ENCODE results near the gene PHF20.

DNA sequence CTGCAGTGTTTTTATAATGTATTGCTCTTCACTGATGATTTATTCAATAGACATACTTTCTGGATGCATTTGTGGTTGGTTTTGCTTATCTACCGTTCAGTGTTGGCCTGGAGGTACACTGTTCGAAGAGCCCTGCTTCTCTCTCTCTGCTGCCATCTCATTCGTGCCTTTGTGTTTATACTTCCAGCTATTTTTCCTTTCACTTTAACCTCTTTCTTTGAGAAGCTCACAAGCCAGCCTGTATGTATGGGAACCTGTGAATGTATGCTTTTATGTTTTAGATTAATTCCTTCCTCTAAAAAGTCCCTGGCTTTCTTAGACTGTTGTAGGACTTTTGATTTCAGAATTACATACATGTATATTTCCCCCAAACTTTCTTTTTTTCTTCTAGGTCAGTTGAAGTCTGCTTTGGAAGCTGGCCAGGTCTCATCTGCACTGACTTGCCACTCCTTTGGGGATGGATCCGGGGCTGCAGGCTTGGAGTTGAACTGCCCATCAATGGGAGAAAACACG lies 99.5 kb downstream of the PHF20 start:
- TF ChIP-seq, protein P1, sequence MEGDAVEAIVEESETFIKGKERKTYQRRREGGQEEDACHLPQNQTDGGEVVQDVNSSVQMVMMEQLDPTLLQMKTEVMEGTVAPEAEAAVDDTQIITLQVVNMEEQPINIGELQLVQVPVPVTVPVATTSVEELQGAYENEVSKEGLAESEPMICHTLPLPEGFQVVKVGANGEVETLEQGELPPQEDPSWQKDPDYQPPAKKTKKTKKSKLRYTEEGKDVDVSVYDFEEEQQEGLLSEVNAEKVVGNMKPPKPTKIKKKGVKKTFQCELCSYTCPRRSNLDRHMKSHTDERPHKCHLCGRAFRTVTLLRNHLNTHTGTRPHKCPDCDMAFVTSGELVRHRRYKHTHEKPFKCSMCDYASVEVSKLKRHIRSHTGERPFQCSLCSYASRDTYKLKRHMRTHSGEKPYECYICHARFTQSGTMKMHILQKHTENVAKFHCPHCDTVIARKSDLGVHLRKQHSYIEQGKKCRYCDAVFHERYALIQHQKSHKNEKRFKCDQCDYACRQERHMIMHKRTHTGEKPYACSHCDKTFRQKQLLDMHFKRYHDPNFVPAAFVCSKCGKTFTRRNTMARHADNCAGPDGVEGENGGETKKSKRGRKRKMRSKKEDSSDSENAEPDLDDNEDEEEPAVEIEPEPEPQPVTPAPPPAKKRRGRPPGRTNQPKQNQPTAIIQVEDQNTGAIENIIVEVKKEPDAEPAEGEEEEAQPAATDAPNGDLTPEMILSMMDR (IDR thresholded peaks at IDR 0.05) = no peak
- no peak for TF ChIP-seq POLR2A (IDR thresholded peaks at IDR 0.05)
